Posterior cingulate gyrus (tissue), 11 donors: ENCODE data around the gene MCM10.
"Not testable (repeated sequence)": the region's sequence is repeated elsewhere in the genome, so short reads cannot be mapped to it uniquely, and the experiment has no call there.

Source experiments
- DNase-seq, 10 donors: peaks; one replicate each; pipeline versions ENCODE4 v3.0.0 to v3.0.0-alpha.2; 2020 to 2021; ENCODE audit warnings: mixed read lengths in 3 of 10
- intact Hi-C: fragments of 100-400 bp; cut with DNase I; formaldehyde crosslinking; loops from one replicate; pipeline ENCODE4 v1.15.1; 2023

MCM10 gene

GRCh38 chr10:13160934-13161856 lies at the start of gene MCM10:
Gene MCM10 (plus strand): TSS chr10:13161558. CDS start chr10:13164203, 2,645 bp downstream.
- intact Hi-C loops, result loop anchor here (1.0 to 10.0 kb wide), 2 partner anchors 114 to 139 kb away; partner anchors contain the start of gene PHYH
- peak; percentile 98 to 100 (median 99) for DNase-seq

GRCh38 chr10:13113544-13113943 lies 47.8 kb upstream of the MCM10 start:
- DNase-seq, result no peak
- intact Hi-C loops, result no loop called here

DNA sequence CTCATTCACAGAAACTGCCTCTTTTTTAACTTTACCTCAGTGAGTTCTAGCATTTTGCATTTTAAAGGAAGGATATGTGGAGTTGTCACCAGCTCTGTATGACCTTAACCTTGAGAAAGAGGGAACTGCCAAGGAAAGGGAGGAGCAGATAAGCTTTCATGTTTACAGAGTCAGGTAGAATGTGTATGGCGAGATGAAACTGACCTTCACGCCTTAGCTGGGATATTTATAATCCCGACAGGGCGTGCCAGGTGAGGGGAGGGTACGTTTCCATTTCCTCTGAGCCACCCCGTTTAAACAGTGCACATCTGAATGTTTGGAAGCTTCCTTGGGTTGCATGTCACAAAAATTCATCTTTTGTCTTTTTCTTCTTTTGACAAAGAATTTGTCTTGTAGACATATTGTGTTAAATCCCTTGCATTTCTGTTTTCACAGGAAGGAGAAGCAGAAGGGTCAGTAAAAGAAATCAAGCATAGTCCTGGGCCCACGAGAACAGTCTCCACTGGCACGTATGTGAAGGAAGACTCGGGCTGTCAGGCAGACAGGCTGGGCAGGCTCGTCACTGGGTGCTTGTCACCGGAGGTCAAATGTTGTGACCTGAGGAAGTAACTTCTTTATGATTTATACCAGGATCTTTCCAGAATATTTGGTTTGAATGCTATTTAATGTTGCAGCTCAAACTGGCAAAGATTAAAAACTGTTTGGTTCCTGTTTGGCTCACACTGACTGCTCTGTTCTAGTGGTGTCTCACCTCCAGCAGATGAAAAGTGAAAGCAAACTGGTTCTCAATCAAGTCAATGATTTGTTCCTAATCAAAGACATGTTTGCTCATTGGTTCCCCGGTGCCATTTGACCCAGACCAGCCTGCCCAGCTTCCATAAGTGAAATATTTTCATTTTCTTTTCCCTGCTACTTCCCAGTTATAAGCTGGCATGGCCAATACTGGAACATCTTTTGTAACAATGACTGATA lies 45.2 kb upstream of the MCM10 start:
- DNase-seq, result no peak
- intact Hi-C loops, result no loop called here

- DNase-seq, result peak in 1 of 10 donors; percentile 76
- intact Hi-C loops, result no loop called here
Observed at GRCh38 chr10:13117841-13118783, 43.2 kb upstream of the MCM10 start.

- no peak for DNase-seq
- intact Hi-C loops, result no loop called here
Observed at GRCh38 chr10:13118784-13119410, 42.5 kb upstream of the MCM10 start.

GRCh38 chr10:13120786-13121499 lies 40.4 kb upstream of the MCM10 start:
- DNase-seq, result no peak
- intact Hi-C loops, result no loop called here

DNA sequence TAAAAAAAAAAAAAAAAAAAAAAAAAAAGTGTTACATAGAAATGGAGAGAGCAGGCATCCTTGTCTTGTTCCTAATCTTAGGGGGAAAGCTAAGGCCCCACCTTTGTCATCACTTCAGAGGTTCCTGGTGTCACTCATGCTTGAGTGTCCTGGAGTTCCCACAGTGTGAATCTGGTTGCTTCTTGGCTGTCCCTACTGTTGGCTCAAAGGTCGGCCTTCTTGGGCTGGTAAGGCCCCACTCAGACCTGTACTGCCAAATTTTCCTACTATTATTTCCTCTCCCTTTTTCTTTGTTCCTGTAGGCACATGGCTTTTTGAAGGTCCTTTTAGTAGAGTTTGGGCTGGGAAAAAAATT lies 39.9 kb upstream of the MCM10 start:
- intact Hi-C loops, result no loop called here
- DNase-seq, result no peak

- DNase-seq, result no peak
- intact Hi-C loops, result no loop called here
Observed at GRCh38 chr10:13136651-13137050, 24.7 kb upstream of the MCM10 start.

DNA sequence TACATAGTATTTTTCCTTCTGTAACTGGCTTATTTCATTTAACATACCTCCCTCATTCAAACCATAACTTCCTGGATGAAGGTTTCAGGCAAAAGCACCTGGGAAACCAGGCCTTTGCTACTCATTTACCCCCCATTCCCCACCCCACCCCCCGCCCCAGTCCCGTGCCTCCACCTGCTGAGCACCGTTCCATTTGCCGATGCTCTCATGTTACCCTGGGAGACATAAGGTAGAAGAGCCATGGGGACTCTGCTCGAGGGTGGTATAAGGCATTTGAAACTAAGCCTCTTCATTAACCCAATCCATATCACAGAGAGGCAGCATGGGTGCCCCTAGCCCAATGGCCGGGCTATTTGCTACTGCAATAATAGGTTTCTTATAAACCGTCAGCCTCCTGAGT lies 22.2 kb upstream of the MCM10 start:
- DNase-seq, result no peak
- intact Hi-C loops, result no loop called here

DNA sequence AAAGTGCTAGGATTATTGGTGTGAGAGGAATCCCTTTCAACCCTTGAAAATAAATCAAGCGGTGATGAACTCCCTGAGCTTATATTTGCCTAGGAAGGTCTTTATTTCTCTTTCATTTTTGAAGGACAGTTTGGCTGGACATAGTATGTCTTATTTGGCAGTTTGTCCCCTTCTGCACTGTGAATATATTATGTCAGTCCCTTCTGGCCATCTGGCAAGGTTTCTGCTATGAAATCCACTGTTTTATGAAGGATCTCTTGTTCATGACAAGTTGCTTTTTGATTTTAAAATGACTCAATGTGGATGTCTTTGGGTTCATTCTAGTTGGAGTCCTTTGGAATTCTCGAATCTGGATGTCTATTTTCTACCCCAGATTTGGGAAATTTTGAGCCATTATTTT lies 21.7 kb upstream of the MCM10 start:
- DNase-seq, result no peak
- intact Hi-C loops, result no loop called here

DNA sequence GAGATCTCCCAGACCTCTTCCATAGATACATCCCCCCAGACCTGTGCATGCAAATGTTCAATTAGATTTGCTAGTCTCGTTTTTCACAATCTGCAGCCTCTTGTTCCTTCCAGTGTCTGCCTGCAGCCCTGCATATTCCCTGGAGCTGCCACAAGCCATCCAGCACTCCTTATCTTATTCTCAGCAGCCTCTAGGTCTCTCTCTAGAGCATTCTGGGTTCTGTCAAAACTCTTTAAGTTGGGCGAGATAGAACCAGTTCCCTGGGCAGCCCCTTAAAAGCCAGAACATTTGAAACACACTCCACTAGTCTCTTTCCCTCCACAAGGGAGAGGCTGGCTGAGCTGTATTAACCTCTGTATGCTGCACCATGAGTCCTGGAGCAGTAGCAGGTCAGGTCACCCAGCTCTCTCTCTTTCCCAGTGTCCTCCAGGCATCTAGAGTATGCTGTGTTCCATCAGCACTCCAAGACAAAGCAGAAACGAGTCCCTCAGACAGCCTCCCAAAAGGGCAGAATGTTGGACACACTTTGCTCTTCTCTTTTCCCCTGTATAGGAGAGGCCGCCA lies 20.6 kb upstream of the MCM10 start:
- no peak for DNase-seq
- intact Hi-C loops, result no loop called here

DNA sequence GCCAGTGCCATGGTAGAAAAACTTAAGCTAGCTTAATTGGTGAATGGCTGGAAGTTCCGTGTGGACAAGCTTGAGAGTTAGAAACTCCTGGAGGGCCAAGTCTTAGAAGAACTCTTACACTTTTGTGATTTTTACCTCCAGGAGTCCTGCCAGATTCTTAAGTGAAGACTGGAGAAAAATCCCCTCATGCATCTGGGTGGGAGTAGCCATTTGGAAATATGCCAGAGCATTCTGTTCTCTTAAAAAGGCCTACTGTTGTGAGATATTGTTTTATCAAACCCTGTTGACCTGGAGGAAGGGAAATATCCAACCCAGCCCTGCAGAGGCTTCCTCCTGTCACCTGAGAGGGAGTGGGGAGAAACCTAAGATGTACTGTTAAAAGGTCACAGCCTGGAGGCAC lies 17.6 kb upstream of the MCM10 start:
- intact Hi-C loops, result no loop called here
- no peak for DNase-seq

GRCh38 chr10:13144814-13145213 lies 16.5 kb upstream of the MCM10 start:
- intact Hi-C loops, result no loop called here
- no peak for DNase-seq

- intact Hi-C loops, result no loop called here
- DNase-seq, result no peak
Observed at GRCh38 chr10:13146379-13146778, 15.0 kb upstream of the MCM10 start.

- intact Hi-C loops, result no loop called here
- DNase-seq, result no peak
Observed at GRCh38 chr10:13147161-13147560, 14.2 kb upstream of the MCM10 start.

DNA sequence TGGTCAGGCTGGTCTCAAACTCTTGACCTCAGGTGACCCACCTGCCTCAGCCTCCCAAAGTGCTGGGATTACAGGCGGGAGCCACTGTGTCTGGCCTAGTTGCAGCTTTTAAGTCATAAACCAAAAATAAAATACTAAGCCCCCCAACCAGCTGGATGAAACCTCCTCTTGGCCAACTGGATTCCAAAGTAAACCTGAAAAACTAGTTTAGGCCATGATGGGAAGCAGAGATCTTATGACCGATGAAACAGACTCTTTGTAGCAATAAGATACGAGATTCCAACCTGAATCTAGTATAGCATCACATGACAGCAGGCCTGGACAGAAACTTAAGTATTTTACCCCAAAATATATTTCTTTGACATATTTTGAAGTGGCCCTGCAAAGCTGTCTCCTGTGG lies 9.1 kb upstream of the MCM10 start:
- intact Hi-C loops, result no loop called here
- DNase-seq, result no peak

- intact Hi-C loops, result not testable (repeated sequence)
Observed at GRCh38 chr10:13155860-13156259, 5.5 kb upstream of the MCM10 start.

DNA sequence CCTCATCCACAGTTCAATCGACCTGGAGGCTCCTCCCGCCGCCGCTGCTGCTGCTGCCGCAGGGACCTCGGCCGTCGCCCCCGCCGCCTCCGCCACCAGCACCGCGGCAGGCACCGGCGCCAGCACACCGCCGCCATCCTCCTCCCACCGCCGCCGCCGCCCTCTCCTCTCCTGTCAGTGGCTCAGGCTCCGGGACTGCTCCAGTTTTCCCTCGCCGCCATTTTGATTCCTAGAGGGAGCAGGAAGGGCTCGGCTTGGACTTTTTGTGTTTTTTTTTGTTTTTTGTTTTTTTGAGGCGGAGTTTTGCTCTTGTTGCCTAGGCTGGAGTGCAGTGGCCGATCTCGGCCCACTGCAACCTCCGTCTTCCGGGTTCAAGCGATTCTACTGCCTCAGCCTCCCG lies 3.0 kb upstream of the MCM10 start:
- intact Hi-C loops, result no loop called here
- no peak for DNase-seq

More at GRCh38 chr10:13155860-13156259, 5.5 kb upstream of the MCM10 start:
- DNase-seq, result not testable (repeated sequence)

GRCh38 chr10:13161857-13162271 lies 506 bp downstream of the MCM10 start:
- intact Hi-C loops, result loop anchor here (1.0 to 10.0 kb wide), 2 partner anchors 113 to 138 kb away; partner anchors contain the start of gene PHYH

More at GRCh38 chr10:13161857-13162271, 506 bp downstream of the MCM10 start:
- DNase-seq, result no peak
